ENCODE results near the gene EPDR1. TPM values are rescaled to one million over a fixed set of nuclear protein-coding genes. Genes with fewer than 3 reads are reported as not detected.
A peak's percentile ranks its signal among the peaks of the same experiment; 100 is the strongest.

Gene EPDR1
- total RNA-seq, 1 experiment from 2014 or later: 5.3 TPM

DNA sequence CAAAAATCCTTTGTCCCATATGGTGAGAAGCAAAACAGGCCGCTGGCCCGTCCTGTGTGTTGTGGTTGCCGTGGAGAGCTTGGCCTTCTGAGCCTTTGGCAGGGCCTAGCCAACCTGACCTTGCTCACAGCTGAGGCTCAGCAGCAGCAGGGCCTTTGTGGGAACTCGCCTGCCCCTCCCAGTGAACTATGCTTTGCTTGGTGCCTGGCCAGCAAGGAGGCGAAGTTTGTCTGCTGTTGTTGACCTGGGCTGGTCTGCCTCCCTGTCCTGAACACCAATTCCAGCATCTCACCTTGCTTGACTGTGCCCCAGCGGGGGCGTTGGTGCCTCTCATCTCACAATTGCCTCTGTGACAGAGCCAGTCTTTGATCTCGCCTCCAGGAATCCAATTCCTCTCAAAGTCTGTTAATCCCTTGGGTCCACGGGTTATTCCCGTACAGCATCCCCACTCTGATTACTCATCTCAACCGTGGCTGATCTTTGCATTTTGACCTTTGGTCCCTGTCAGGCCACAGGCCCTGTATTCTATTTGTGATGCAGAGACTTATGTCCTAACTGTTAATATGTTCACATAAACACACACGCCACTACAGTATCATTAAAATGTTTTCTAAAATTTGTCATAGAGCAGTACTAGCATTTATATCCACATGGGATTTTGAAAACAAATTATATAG is 22.6 kb downstream of the EPDR1 start:
- Histone ChIP-seq H3T11ph (ENCODE audit: low read length) (no peak overlapping the region), H3K4me1 (ENCODE audit: insufficient read depth, low read length) (no peaks in the 10 kb centered on the region), H2BK120ac (ENCODE audit: low read depth, low read length, poor library complexity, severe bottlenecking) (no peak overlapping the region), H3K9ac (ENCODE audit: extremely low read depth, insufficient read length, low read length) (no peak overlapping the region), H3K79me2 (ENCODE audit: insufficient read depth, low read length) (no peaks in the 10 kb centered on the region), H3K23ac (ENCODE audit: insufficient read length, low read depth, low read length) (no peak overlapping the region), H3K27me3 (ENCODE audit: insufficient read depth, low read length) (no peaks in the 10 kb centered on the region), H2BK20ac (ENCODE audit: low read depth, low read length, poor library complexity, severe bottlenecking) (no peak overlapping the region), H3K23me2 (ENCODE audit: insufficient read length, low read depth, low read length, poor library complexity, severe bottlenecking) (no peaks in the 10 kb centered on the region), H4K5ac (ENCODE audit: insufficient read length, low read depth, low read length) (no peak overlapping the region), H4K20me1 (ENCODE audit: control insufficient read depth, insufficient read depth, insufficient read length) (no peaks in the 10 kb centered on the region), H3K56ac (ENCODE audit: insufficient read length, low read depth, low read length) (no peak overlapping the region), H3K9me3 (ENCODE audit: control insufficient read depth, low read depth, low read length) (no peaks in the 10 kb centered on the region), H2BK15ac (ENCODE audit: low read depth, low read length) (no peak overlapping the region), H4K8ac (replicated peaks; ENCODE audit: insufficient read length, low read depth, low read length) (no peak overlapping the region), H2BK5ac (ENCODE audit: insufficient read length, low read length) (no peak overlapping the region), H3K18ac (ENCODE audit: insufficient read length, low read depth, low read length) (peak overlapping the region; percentile 52), H3K4ac (ENCODE audit: low read depth, low read length) (no peak overlapping the region), H4K91ac (ENCODE audit: insufficient read length, low read depth, low read length) (no peak overlapping the region), H3K27ac (ENCODE audit: insufficient read length, low read depth, low read length) (no peak overlapping the region), H3K14ac (ENCODE audit: insufficient read depth, low read length) (peak overlapping the region; percentile 23), H3K4me2 (ENCODE audit: insufficient read depth, insufficient read length, low read length) (no peak overlapping the region), H2BK12ac (ENCODE audit: insufficient read length, low read depth, low read length) (no peak overlapping the region), H2AFZ (ENCODE audit: low read length) (no peak overlapping the region), H3K79me1 (ENCODE audit: insufficient read depth, low read depth, low read length, poor library complexity, severe bottlenecking) (no peaks in the 10 kb centered on the region), H2AK5ac (ENCODE audit: insufficient read length, low read length) (no peak overlapping the region)
- no peaks in the 10 kb centered on the region for H3K9me3 Mint-ChIP-seq
- no peak overlapping the region for H3K4me3 Mint-ChIP-seq
- H3K4me1 Mint-ChIP-seq: peaks cover 13 to 14% of the 10 kb centered on the region in 2 experiments
- TF ChIP-seq, protein P1, sequence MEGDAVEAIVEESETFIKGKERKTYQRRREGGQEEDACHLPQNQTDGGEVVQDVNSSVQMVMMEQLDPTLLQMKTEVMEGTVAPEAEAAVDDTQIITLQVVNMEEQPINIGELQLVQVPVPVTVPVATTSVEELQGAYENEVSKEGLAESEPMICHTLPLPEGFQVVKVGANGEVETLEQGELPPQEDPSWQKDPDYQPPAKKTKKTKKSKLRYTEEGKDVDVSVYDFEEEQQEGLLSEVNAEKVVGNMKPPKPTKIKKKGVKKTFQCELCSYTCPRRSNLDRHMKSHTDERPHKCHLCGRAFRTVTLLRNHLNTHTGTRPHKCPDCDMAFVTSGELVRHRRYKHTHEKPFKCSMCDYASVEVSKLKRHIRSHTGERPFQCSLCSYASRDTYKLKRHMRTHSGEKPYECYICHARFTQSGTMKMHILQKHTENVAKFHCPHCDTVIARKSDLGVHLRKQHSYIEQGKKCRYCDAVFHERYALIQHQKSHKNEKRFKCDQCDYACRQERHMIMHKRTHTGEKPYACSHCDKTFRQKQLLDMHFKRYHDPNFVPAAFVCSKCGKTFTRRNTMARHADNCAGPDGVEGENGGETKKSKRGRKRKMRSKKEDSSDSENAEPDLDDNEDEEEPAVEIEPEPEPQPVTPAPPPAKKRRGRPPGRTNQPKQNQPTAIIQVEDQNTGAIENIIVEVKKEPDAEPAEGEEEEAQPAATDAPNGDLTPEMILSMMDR (conservative IDR thresholded peaks at IDR 0.05): no peak
- H3K27ac Mint-ChIP-seq: peak overlapping the region in 2 of 3 experiments; percentile 1 to 7; a peak in 2 of 7 replicates
- WGBS (ENCODE audit: extremely low coverage, insufficient read length, low lambda C conversion rate): no CpG with 5 or more reads among the region's 12 CpGs
- no peaks in the 10 kb centered on the region for H3K36me3 Mint-ChIP-seq (ENCODE audit: insufficient read depth in 1 of 3, low read depth in 3 of 3)
- DNase-seq: peak; percentile 76
- no peaks in the 10 kb centered on the region for H3K27me3 Mint-ChIP-seq (ENCODE audit: low read depth)

Measured in H9 (cell line).